GM18517 (cell line): ENCODE data around the gene RNASEH2B.

ENCODE experiments used
- ATAC-seq: cut with Tn5 transposase; IDR thresholded peaks from one replicate; pipeline ENCODE4 v1.9.1; 2021; ENCODE audit warnings: mild to moderate bottlenecking, moderate library complexity; ENCODE audit not compliant: unreplicated experiment

The RNASEH2B gene

GRCh38 chr13:50909605-50910484 lies at the start of gene RNASEH2B:
Gene RNASEH2B (plus strand): TSS chr13:50909791. CDS start chr13:50910077, 286 bp downstream.
- ATAC-seq, result peak; percentile 69

GRCh38 chr13:50864492-50864891 lies 45.1 kb upstream of the RNASEH2B start:
- ATAC-seq, result no peak

GRCh38 chr13:50866817-50867636 lies 42.6 kb upstream of the RNASEH2B start:
- ATAC-seq, result no peak

- ATAC-seq, result no peak
Observed at GRCh38 chr13:50867637-50867945, 42.0 kb upstream of the RNASEH2B start.

- ATAC-seq, result no peak
Observed at GRCh38 chr13:50871405-50871804, 38.2 kb upstream of the RNASEH2B start.

GRCh38 chr13:50873467-50873866 lies 36.1 kb upstream of the RNASEH2B start:
- no peak for ATAC-seq

GRCh38 chr13:50873991-50874390 lies 35.6 kb upstream of the RNASEH2B start:
- no peak for ATAC-seq

GRCh38 chr13:50882816-50883435 lies 26.7 kb upstream of the RNASEH2B start:
- ATAC-seq, result no peak

- ATAC-seq, result no peak
Observed at GRCh38 chr13:50883728-50884127, 25.9 kb upstream of the RNASEH2B start.

GRCh38 chr13:50884265-50884664 lies 25.3 kb upstream of the RNASEH2B start:
- ATAC-seq, result no peak

- ATAC-seq, result no peak
Observed at GRCh38 chr13:50887151-50887550, 22.4 kb upstream of the RNASEH2B start.

- ATAC-seq, result no peak
Observed at GRCh38 chr13:50888362-50888761, 21.2 kb upstream of the RNASEH2B start.

GRCh38 chr13:50889317-50889716 lies 20.3 kb upstream of the RNASEH2B start:
- peak; percentile 36 for ATAC-seq

- no peak for ATAC-seq
Observed at GRCh38 chr13:50891206-50891605, 18.4 kb upstream of the RNASEH2B start.

GRCh38 chr13:50892210-50892944 lies 17.2 kb upstream of the RNASEH2B start:
- no peak for ATAC-seq

- ATAC-seq, result peak; percentile 89
Observed at GRCh38 chr13:50893211-50893852, 16.3 kb upstream of the RNASEH2B start.

GRCh38 chr13:50894012-50894411 lies 15.6 kb upstream of the RNASEH2B start:
- ATAC-seq, result no peak

- ATAC-seq, result no peak
Observed at GRCh38 chr13:50894504-50894903, 15.1 kb upstream of the RNASEH2B start.

- ATAC-seq, result no peak
Observed at GRCh38 chr13:50898338-50898737, 11.3 kb upstream of the RNASEH2B start.

- no peak for ATAC-seq
Observed at GRCh38 chr13:50901701-50902100, 7.9 kb upstream of the RNASEH2B start.
